Vagina (tissue), 2 donors: Measurements from ENCODE around the gene KDM1B. TPM values are rescaled to one million over a fixed set of nuclear protein-coding genes. Genes with fewer than 3 reads are reported as not detected.
"Not testable (repeated sequence)": the region's sequence is repeated elsewhere in the genome, so short reads cannot be mapped to it uniquely, and the experiment has no call there.

ENCODE experiments used
- DNase-seq, 2 donors: peaks; one replicate each; pipeline ENCODE4 v3.0.0-alpha.2; 2017; ENCODE audit errors: extremely low spot score in 2 of 2
- H3K27ac ChIP-seq: fragments of 200-600 bp; sonication (generic); one replicate; pipeline ENCODE4 v1.5.1; 2019
- H3K27me3 ChIP-seq: fragments of 200-600 bp; sonication (generic); one replicate; pipeline ENCODE4 v1.5.1; 2019
- H3K36me3 ChIP-seq, 2 donors: fragments of 200-600 bp; sonication (generic); one replicate each; pipeline ENCODE4 v1.5.1; 2017 to 2019
- H3K4me1 ChIP-seq: fragments of 200-600 bp; sonication (generic); one replicate; pipeline ENCODE4 v1.5.1; 2019
- H3K4me3 ChIP-seq, 2 donors: fragments of 200-600 bp; sonication (generic); 1 replicate in 1 of 2; 2 replicates in 1 of 2; pipeline ENCODE4 v1.5.1; 2016 to 2019
- H3K9me3 ChIP-seq: fragments of 200-600 bp; sonication (generic); one replicate; pipeline ENCODE4 v1.5.1; 2019
- POLR2A ChIP-seq, 2 donors: fragments of 450-650 bp; IDR thresholded peaks; one replicate each; pipeline ENCODE4 v1.6.1; 2017; ENCODE audit warnings: antibody characterized with exemption in 2 of 2, mild to moderate bottlenecking in 2 of 2, moderate library complexity in 2 of 2
- POLR2AphosphoS5 ChIP-seq, 2 donors: sonication (generic); formaldehyde crosslinking; IDR thresholded peaks; one replicate each; pipeline ENCODE4 v1.9.0; 2017; ENCODE audit warnings: antibody characterized with exemption in 2 of 2, mild to moderate bottlenecking in 2 of 2, low read depth in 1 of 2; ENCODE audit not compliant: insufficient read depth in 1 of 2
- intact Hi-C: fragments of 100-400 bp; cut with DNase I; formaldehyde crosslinking; loops from one replicate; pipeline ENCODE4 v1.15.1; 2023
- total RNA-seq: library from RNA; depleted of rRNA; stranded (reverse); fragments of >200 nt; gene quantifications from one replicate; pipeline ENCODE4 v1.2.3, GENCODE V29; 2016
- TF ChIP-seq, protein P1 (sequence below), 3 experiments: fragments of 450-650 bp in 2 of 3; fragments of 200-600 bp in 1 of 3; sonication (generic) in 1 of 3; IDR thresholded peaks; one replicate each; pipeline ENCODE4 v1.5.1; 2017 to 2019; ENCODE audit warnings: antibody characterized with exemption in 3 of 3, mild to moderate bottlenecking in 2 of 3, moderate library complexity in 2 of 3

Gene KDM1B
- total RNA-seq, 1 donor from 2014 or later = 20.6 TPM

DNA sequence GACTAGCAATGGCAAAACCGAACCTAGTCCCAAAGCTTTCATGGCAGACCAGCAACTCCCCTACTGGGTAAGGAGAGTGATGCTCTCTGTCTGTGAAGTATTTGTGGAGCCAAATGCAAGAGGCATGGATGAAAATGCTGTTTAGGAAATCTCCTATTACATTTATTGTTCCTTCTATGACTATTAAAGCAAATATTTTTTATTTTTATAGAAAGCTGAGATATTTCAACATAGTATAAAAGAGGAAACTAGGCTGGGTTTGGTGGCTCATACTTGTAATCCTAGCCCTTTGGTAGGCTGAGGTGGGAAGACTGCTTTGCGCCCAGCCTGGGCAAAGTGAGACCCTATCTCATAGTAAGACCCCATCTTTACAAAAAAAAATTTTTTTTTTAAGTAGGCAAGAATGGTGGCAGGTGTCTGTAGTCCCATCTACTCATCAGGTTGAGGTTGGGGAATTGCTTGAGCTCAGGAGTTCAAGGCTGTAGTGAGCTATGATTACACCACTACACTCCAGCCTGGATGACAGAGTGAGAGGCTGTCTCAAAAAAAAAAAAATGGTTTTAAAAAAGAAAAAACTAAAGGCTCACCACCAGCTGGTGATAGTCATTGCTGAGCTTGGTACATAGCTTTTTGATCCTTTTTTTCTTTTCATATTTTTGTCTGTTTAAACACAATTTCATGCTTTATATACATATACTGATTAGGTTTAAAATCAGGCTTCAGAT is 11.3 kb downstream of the KDM1B start:
- H3K27me3 ChIP-seq = no peaks in the 10 kb centered on the region
- intact Hi-C loops = no loop called here
- no peak overlapping the region for H3K27ac ChIP-seq
- TF ChIP-seq POLR2AphosphoS5 (IDR thresholded peaks at IDR 0.05; ENCODE audit: insufficient read depth in 1 of 2, low read depth in 1 of 2) (no peak), POLR2A (IDR thresholded peaks at IDR 0.05) (no peak)
- TF ChIP-seq, protein P1, sequence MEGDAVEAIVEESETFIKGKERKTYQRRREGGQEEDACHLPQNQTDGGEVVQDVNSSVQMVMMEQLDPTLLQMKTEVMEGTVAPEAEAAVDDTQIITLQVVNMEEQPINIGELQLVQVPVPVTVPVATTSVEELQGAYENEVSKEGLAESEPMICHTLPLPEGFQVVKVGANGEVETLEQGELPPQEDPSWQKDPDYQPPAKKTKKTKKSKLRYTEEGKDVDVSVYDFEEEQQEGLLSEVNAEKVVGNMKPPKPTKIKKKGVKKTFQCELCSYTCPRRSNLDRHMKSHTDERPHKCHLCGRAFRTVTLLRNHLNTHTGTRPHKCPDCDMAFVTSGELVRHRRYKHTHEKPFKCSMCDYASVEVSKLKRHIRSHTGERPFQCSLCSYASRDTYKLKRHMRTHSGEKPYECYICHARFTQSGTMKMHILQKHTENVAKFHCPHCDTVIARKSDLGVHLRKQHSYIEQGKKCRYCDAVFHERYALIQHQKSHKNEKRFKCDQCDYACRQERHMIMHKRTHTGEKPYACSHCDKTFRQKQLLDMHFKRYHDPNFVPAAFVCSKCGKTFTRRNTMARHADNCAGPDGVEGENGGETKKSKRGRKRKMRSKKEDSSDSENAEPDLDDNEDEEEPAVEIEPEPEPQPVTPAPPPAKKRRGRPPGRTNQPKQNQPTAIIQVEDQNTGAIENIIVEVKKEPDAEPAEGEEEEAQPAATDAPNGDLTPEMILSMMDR (IDR thresholded peaks at IDR 0.05) = no peak
- no peak overlapping the region for H3K4me3 ChIP-seq
- H3K9me3 ChIP-seq = no peaks in the 10 kb centered on the region
- peaks cover under 1% of the 10 kb centered on the region for H3K4me1 ChIP-seq
- DNase-seq = no peak
- H3K36me3 ChIP-seq = peaks cover 0 to 46% of the 10 kb centered on the region in 2 donors

DNA sequence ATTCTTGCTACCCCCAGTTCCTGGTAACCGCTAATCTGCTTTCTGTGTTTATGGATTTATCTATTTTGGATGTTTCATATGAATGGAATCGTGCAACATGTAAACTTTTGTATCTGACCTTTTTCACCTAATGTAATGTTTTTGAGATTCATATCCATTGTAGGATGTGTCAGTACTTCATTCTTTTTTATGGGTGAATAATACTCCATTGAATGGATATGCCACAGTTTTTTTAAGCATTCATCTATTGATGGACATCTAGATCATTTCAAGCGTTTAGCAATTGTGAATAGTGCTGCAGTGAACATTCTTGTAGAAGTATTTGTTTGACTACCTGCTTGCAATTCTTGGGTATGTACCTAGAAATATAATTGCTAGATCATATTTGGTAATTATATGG is 13.0 kb downstream of the KDM1B start:
- no peak overlapping the region for H3K27ac ChIP-seq
- H3K4me3 ChIP-seq = no peak overlapping the region
- peaks cover 0 to 32% of the 10 kb centered on the region in 2 donors for H3K36me3 ChIP-seq
- H3K27me3 ChIP-seq = no peaks in the 10 kb centered on the region
- intact Hi-C loops = no loop called here
- TF ChIP-seq, protein P1 (IDR thresholded peaks at IDR 0.05) = no peak
- no peak for TF ChIP-seq POLR2A (IDR thresholded peaks at IDR 0.05)
- no peak for TF ChIP-seq POLR2AphosphoS5 (IDR thresholded peaks at IDR 0.05; ENCODE audit: insufficient read depth in 1 of 2, low read depth in 1 of 2)
- H3K9me3 ChIP-seq = no peaks in the 10 kb centered on the region
- no peak for DNase-seq
- no peaks in the 10 kb centered on the region for H3K4me1 ChIP-seq

GRCh38 chr6:18171871-18172270 is 16.6 kb downstream of the KDM1B start:
- H3K27ac ChIP-seq = no peak overlapping the region

DNA sequence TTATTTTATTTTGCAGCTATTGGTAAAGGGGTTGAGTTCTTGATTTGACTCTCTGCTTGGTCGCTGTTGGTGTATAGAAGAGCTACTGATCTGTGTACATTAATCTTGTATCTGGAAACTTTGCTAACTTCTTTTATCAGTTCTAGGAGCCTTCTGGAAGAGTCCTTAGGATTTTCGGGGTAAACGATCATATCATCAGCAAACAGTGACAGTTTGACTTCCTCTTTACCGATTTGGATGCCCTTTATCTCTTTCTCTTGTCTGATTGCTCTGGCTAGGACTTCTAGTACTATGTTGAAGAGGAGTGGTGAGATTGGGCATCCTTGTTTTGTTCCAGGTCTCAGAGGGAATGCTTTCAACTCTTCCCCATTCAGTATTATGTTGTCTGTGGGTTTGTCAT is 21.0 kb downstream of the KDM1B start:
- H3K27me3 ChIP-seq, H3K4me1 ChIP-seq, intact Hi-C loops, H3K27ac ChIP-seq, DNase-seq, H3K9me3 ChIP-seq, H3K4me3 ChIP-seq: not testable (repeated sequence)
- peaks cover 0 to 24% of the 10 kb centered on the region in 2 donors for H3K36me3 ChIP-seq

More at GRCh38 chr6:18171871-18172270, 16.6 kb downstream of the KDM1B start:
- intact Hi-C loops = no loop called here
- TF ChIP-seq, protein P1 (IDR thresholded peaks at IDR 0.05) = no peak
- no peak for TF ChIP-seq POLR2A (IDR thresholded peaks at IDR 0.05)
- Histone ChIP-seq H3K27me3 (no peaks in the 10 kb centered on the region), H3K4me1 (no peaks in the 10 kb centered on the region), H3K9me3 (no peaks in the 10 kb centered on the region), H3K36me3 (peaks cover 0 to 33% of the 10 kb centered on the region in 2 donors), H3K4me3 (no peak overlapping the region)
- DNase-seq = no peak

DNA sequence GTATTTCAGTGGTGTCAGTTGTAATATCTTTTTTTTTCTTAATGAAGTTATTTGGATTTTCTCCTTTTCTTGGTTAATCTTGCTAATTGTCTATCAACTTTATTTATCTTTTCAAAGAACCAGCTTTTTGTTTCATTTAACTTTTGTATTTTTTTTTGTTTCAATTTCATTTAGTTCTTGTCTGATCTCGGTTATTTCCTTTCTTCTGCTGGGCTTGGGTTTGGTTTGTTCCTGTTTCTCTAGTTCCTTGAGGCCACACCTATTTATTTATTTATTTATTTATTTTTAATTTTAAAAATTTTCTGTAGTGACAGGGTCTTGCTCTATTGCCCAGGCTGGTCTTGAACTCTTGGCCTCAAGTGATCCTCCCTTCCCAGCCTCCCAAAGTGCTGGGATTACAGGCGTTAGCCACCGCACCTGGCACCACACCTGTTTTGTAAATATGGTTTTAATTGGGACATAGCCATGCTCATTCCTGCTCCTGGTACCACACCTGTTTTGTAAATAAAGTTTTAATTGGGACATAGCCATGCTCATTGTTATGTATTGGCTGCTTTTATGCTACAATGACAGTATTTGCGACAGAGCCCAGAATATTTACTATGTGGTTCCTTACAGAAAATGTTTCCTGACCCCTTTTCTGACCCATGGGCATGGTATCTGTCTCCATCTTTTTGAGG is 22.2 kb downstream of the KDM1B start:
- Histone ChIP-seq H3K4me1 (no peaks in the 10 kb centered on the region), H3K27me3 (no peaks in the 10 kb centered on the region), H3K9me3 (no peaks in the 10 kb centered on the region), H3K4me3 (no peak overlapping the region), H3K36me3 (peaks cover 0 to 18% of the 10 kb centered on the region in 2 donors), H3K27ac (no peak overlapping the region)
- TF ChIP-seq POLR2AphosphoS5 (IDR thresholded peaks at IDR 0.05; ENCODE audit: insufficient read depth in 1 of 2, low read depth in 1 of 2) = no peak
- no peak for DNase-seq
- intact Hi-C loops = no loop called here
